Measurements from ENCODE around the gene SPRED1.

Gene SPRED1

GRCh38 chr15:38283010-38283409 lies 30.4 kb downstream of the SPRED1 start:
- no peak for DNase-seq (ENCODE audit: low spot score)

GRCh38 chr15:38285456-38285855 lies 32.8 kb downstream of the SPRED1 start:
- DNase-seq (ENCODE audit: low spot score), result no peak

DNA sequence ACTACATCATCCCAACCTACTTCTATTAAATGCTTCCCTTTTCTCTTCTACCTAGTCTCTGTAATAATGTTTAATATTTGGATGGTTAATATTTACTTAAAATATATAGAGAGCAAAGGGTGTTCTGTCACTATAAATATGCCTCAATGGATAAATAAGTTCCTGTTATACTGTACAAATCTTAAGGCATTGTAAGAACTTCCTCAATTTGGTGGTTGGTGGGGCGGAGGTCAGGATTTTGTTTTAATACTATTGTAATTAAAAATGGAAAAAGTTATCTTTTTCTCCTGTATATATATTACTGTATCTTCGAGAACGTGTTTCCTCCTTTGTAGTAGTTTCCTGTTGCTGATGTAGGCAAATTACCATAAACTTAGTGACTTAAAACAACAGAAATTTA lies 41.5 kb downstream of the SPRED1 start:
- no peak for DNase-seq (ENCODE audit: low spot score)

DNA sequence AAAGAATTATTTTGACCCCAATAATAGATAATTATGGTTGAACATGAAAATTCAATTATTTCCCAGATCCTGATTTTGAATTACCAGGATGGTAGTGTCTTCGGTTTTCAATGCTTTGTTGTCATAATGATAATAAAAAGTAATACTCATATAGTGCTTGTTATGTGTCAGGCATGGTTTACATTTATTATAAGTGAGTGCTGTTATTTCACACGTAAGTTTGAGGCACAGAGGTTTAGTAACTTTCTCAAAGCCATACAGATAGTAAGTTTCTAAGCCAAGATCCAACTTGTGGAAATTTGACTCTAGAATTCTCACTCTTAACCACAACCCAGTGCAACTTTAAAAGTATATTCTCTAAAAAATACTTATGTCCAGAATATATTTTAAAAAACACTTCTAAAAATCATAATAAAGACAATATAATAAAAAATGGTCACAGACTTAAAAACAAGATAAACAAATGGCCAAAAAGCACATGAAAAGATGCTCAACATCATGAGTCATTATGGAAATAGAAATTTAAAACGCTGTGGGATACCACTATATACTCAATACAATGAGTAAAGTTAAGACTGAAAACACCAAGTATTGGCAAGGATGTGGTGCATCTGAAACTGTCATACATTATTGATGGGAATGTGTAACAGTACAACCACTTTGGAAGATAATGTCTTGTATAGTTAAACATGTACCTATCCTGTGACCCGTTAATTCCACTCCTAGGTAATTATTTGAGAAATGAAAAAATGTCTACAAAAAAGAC lies 45.2 kb downstream of the SPRED1 start:
- DNase-seq (ENCODE audit: low spot score), result no peak

DNA sequence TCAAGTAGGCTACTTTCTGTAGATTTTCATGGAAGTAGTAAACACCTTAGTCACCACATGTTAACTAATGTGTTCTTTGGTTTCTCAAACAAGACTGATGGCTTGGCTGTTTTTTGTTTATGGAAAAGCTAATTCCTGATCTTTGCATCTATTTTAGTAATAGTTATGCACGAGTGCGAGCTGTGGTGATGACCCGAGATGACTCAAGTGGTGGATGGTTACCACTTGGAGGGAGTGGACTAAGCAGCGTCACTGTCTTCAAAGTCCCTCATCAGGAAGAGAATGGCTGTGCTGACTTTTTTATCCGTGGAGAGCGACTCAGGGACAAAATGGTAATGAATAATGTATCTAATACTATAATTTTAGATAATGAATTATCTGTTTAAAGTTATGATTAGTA lies 46.6 kb downstream of the SPRED1 start:
- peak; percentile 79 for DNase-seq (ENCODE audit: low spot score)

DNA sequence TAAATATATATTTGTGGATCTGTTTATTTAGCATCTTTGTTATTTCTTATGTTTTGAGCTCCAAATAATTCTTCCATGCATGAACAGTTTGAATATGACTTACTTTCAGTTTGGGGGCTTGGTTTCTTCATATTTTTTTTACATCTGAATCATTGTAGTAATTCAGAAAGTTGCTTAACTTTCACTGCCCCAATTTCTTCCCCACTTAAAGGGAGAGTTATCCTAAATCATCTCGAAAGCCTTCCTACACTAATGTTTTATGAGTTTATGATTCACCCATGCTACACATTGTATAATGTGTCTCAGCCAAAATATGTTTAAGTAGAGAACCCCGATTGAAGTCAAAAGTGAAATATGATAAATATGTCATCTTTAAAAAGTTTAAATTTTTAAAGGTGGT lies 47.8 kb downstream of the SPRED1 start:
- DNase-seq (ENCODE audit: low spot score), result no peak

DNA sequence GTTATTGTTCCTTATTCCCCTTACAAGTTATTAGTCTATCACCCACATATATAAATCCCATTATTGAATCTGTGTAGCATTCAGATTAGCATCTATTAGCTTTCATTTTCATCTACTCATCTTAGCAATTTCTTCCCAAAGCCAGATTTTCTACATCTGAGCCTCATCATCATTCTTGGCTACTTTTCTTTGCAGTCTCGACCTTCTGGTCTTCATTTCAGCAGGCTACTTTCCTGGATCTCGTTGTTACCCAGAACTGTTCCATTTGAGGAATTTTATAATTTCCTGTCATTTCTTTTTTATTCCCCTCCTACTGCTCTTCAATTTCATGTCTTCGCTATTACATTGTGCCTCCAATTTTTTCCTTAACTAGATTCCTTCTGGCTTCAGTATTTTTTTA lies 51.8 kb downstream of the SPRED1 start:
- no peak for DNase-seq (ENCODE audit: low spot score)

DNA sequence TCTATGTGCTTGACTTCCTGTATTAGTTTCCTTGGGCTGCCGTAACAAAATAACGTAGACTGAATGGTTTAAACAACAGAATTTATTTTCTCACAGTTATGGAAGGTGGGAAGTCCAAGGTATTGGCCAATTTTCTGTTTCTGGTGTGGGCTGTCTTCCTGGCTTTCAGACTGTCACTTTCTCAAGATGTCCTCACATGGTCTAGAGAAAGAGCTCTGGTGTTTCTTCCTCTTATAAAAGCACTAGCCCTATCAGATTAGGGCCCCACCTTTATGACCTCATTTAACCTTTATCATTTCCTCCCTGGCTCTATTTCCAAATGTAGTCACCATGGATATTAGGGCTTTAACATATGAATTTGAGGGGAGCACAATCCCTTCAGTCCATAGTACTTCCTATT lies 54.6 kb downstream of the SPRED1 start:
- DNase-seq (ENCODE audit: low spot score), result no peak

GRCh38 chr15:38307861-38308641 lies 55.4 kb downstream of the SPRED1 start:
- no peak for DNase-seq (ENCODE audit: low spot score)

GRCh38 chr15:38308797-38309196 lies 56.2 kb downstream of the SPRED1 start:
- no peak for DNase-seq (ENCODE audit: low spot score)

DNA sequence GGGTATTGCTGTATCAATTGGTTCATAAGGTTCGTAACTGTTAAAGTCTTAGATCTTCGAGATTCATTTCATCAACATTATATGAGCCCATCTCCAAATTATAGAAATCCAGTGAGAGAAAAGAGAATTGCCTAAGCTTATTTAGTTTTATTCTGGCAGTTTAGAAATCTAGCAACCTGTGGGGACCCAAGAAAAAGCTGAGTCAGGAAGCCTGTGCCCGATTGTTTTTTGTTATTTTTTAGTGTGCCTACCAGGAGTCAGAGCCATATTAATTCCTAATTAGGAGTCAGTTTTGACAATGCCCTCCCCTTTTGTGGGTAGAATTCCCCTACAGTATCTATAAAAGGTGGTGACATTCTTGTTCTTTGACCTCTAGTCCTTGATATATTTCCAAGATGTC lies 59.6 kb downstream of the SPRED1 start:
- no peak for DNase-seq (ENCODE audit: low spot score)

- DNase-seq (ENCODE audit: low spot score), result no peak
Measured at GRCh38 chr15:38316311-38316710, 63.7 kb downstream of the SPRED1 start.

- no peak for DNase-seq (ENCODE audit: low spot score)
Measured at GRCh38 chr15:38320181-38320580, 67.5 kb downstream of the SPRED1 start.

DNA sequence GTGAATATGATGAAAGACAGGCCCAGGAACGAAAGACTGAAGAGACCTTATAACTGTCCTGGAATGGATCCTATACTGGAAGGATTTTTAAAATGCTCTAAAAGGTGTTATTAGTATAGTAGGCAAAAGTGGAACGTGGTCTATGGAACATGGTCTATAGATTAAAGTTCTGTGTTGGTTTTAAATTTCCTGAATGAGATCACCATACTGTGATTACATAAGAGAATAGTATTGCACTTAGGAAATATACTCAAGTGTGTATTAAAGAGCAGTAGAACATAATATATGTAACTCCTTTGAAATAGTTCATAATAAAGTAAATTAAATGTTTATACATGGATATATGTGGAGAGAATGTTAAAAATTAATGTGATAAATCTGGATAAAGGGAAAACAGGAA lies 68.2 kb downstream of the SPRED1 start:
- no peak for DNase-seq (ENCODE audit: low spot score)

DNA sequence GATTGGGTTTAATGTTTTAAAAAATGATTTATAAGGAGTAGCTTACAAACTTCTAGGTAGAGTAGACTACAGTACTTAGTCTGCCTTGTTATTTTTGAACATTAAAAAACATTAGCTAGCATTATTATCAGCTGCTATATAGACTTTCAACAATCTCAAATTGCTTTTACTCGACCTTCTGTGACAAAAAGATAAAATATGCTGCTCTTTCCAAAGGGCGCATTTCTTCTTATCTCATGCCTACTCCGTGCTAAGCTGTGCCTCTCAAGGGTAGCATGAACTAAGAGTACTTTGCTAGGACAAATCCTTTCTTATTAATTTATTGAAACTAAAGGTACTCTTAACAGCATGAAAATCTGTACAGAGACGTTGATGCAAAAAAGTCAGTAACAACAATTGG lies 71.3 kb downstream of the SPRED1 start:
- no peak for DNase-seq (ENCODE audit: low spot score)

GRCh38 chr15:38324939-38325647 lies 72.5 kb downstream of the SPRED1 start:
- DNase-seq (ENCODE audit: low spot score), result no peak

GRCh38 chr15:38325648-38325990 lies 73.0 kb downstream of the SPRED1 start:
- no peak for DNase-seq (ENCODE audit: low spot score)

GRCh38 chr15:38332711-38333110 lies 80.1 kb downstream of the SPRED1 start:
- no peak for DNase-seq (ENCODE audit: low spot score)

- no peak for DNase-seq (ENCODE audit: low spot score)
Measured at GRCh38 chr15:38335116-38335515, 82.5 kb downstream of the SPRED1 start.

DNA sequence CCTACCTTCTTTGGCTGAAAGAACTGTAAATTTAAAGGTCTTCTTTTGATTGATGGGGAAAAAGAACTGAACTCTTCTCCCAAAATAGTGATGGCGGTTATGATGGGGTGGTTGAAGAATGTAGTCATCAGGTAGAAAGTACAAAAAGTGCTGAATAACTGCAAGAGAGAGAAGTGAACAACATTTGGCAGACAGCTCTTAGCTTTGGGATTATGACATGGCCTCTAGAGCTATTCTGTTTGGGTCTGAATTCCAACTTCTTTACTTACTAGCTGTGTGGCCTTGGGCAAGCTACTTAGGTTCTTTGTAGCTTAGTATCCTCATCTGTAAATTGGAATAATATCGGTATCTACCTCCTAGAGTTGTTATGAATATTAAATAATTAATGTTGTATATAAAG lies 91.7 kb downstream of the SPRED1 start:
- DNase-seq (ENCODE audit: low spot score), result no peak

DNA sequence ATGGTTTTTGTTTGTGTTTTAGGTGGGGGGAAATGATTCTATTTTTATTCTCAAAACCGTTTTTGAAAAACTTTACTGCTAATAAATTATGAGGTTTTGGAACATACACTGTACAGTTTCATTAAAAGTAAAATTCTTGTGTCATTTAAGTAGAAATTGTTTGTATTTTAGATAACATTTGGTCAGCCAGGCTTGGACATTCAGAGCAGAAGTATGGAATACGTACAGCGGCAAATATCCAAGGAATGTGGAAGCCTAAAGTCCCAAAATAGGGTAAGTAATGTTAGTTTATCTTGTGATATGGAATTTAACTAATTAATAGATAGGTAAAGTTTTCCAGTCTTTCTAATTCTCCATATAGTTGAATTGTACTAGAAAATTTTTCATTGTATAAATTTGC lies 96.6 kb downstream of the SPRED1 start:
- DNase-seq (ENCODE audit: low spot score), result no peak

DNA sequence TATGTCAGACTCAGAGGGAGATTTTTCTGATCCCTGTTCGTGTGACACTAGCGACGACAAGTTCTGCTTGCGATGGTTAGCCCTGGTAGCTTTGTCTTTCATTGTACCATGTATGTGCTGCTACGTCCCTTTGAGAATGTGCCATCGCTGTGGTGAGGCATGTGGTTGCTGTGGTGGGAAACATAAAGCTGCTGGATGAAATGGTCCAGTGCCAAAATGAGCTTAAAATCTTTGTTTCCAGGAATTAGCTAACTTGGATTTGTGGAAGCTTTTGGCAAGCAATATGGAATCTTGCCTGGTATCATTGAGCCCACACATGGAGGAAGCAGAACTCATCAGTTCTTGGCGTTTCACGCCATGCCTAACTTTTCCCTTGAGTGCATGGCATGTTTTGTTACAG lies 98.8 kb downstream of the SPRED1 start:
- no peak for DNase-seq (ENCODE audit: low spot score)

- peak; percentile 56 for DNase-seq (ENCODE audit: low spot score)
Measured at GRCh38 chr15:38354315-38354929, 101.8 kb downstream of the SPRED1 start.

All from AG08395 (cell line).